GM19328 (cell line): Measurements from ENCODE around the gene ALKBH2.

Source experiments
- ATAC-seq: cut with Tn5 transposase; IDR thresholded peaks from one replicate; pipeline ENCODE4 v1.9.1; 2021; ENCODE audit warnings: mild to moderate bottlenecking, moderate library complexity; ENCODE audit not compliant: unreplicated experiment

The ALKBH2 gene

DNA sequence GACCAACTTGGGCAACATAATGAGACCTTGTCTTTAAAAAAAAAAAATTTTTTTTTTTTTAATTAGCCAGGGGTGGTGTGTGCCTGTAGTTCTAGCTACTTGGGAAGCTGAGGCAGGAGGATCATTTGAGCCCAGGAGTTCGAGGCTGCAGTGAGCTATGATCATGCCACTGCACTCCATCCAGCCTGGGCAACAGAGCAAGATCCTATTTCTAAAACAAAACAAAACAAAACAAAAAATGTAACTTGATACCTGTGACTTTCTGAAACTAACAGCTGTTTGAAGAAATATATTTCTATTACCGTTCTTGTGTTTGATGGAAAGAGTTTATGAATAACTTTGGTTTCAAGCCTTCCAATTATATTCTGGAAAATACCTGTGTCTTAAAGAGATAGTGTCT lies 21.4 kb upstream of the ALKBH2 start:
- ATAC-seq = no peak

DNA sequence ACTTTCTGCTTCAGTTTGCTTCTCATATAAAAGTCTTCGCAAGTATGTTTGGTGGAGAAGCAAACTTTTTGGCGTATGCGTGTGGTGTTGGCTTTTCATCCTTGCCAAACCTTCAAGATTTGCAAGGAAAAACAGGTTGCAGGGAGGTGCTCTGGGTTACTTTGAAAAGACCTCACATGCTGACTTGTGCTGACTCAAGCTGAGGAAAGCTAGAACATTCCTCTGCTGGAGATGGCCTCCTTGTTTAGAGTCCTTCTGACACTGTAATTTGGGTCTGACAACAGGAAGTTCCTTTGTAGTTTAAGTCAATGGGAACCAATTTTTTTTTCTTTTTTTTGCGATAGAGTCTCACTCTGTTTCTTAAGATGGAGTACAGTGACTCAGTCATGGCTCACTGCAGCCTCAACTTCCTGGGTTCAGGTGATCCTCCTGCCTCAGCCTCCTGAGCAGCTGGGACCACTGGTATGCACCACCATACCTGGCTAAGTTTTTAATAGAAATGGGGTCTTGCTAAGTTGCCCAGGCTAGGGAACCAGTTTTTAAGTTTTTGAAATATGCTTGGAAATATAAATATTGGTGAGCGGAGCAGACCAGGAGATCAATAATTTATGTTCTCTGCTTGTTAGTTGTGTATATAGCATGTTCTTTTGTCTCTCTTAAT lies 20.5 kb upstream of the ALKBH2 start:
- ATAC-seq = no peak

DNA sequence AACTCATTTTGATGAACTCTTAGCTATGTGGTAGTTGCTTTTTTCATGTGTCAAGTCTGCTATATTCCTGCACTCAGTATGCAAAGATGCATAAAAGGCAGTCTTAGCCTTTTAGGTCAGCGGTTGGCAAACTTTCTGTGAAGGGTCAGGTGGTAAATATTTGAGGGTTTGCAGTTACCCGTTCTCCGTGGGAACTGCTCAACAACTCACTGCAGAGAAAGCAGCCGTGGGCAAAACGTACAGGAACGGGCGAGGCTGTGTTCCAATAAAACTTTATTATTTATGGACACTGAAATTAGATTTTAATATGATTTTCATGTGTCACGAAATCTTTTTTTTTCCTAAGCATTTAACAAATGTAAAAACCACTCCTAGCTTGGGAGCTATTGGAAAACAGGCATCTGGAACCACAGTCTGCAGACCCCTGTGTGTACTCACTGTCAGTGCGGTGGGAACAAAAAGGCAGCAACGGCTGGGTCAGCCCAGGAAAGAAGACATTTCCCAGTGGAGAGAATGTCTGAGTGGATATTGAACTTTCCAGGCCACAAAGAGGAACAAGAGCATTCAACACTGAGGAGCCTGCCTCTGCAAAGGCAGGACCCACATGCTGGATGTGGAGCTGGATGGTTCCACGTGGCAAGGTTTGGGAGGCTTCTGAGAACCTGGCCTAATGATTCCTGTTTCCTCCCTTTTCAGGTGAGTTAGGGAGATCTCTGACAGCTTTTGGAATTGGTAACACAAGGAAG lies 19.6 kb upstream of the ALKBH2 start:
- no peak for ATAC-seq

DNA sequence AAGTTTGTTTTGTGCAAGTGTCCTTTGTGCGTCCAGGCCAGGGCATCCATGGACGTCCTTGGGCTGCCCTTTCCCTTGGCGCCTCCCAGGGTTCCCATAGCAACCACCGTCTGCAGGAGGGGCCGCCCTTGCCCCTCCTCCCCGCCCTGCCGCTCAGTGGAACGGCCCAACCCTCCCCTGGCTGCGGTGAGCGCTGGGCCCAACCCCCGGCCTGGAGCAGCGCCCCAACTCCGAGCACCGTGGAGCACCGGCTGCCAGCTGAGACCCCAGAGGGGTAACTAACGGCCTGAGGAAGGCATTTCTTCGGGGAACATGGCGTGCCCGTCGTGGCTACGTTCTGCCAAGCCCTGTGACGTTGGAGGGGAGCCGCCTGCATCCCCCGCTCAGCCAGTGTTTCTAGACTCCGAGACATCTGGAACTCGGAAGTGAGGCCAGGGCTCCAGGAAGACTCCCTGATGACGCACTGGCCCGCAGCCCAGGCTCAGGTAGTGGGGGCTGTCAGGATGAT lies 17.8 kb upstream of the ALKBH2 start:
- no peak for ATAC-seq

DNA sequence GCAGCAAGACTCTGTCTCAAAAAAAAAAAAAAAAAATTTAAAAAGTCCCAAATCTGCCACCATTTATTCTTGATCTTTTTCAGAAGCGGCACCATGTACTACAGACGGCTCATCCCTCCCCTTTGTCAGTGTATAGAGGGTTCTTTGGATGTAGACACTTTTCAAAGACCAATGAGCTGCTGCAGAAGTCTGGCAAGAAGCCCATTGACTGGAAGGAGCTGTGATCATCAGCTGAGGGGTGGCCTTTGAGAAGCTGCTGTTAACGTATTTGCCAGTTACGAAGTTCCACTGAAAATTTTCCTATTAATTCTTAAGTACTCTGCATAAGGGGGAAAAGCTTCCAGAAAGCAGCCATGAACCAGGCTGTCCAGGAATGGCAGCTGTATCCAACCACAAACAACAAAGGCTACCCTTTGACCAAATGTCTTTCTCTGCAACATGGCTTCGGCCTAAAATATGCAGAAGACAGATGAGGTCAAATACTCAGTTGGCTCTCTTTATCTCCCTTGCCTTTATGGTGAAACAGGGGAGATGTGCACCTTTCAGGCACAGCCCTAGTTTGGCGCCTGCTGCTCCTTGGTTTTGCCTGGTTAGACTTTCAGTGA lies 16.6 kb upstream of the ALKBH2 start:
- ATAC-seq = no peak

DNA sequence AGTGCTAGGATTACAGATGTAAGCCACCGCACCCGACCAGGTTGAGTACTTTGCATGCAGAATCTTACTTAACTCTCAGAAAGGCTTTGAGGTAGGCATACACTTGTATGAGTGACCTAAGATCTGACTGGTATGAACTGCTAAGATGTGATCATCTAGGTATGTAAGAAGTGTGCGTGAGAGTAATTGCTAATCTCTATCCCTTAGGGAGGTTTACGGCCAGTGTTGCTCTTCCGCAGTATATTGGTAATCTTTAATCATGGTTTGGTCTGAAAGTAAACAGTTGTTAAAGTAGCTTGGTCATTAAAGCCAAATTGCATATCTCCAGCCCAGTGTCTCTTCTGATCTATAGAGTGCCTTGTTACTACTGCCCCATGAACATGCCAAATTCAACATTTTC lies 11.9 kb upstream of the ALKBH2 start:
- no peak for ATAC-seq

DNA sequence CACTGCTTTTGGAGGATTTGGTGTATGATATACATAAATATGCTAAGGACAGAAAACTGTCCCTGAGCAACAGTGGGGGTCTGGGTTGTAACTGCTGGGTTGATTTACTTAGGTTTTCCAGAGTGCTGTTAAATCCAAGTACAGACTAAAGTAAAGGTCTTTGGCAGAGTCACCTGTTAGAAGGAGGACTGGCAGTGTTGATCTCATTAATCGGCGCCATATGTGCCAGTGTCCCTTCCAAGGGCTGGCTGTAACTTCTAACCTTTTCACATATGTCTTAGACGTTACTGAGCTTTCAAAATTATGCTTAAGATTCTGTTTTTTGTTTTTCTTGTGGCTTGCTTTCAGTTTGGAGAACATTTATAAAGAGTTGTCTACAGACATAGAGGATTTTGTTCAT lies 9.2 kb upstream of the ALKBH2 start:
- ATAC-seq = no peak

DNA sequence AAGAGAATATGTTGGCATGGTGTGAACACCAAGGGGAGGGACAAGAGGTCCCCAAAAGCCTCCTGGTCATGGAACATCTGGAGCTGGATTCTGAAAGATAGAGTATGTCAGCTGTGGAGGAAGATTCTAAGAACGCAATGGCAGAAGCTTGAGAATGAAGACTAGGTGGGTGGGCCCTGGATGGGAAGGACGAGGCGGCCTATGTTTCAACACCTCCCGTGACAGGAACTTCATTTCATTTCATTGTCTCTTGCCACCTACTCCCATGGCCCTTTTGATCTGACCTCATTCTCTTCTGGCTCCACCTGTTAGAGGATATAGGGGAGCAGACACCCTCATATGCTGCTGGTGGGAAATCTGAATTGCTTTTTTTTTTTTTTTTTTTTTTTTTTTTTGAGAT lies 7.5 kb upstream of the ALKBH2 start:
- ATAC-seq = no peak

DNA sequence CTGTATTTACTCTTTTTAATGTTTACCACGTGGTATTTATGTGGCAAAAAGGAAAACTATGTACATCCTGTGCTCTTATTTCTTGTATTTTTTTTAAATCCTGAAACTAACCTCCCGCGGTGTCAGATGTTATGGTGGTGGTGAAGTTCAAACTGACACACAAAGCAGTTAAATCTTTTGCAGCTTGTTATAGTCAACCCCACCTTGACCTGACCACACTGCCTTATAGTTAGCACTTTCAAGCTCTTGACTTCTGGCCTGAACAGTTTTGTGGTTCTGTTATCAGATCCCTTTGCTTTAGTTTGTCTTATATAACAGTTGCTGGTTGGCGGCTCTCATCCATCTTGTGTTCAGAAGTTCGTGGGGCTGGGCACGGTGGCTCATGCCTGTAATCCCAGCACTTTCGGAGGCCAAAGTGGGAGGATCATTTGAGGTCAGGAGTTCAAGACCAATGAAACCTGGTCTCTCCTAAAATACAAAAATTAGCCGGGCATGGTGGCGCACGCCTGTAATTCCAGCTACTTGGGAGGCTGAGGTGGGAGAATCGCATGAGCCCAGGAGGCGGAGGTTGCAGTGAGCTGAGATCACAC lies 6.3 kb upstream of the ALKBH2 start:
- no peak for ATAC-seq

DNA sequence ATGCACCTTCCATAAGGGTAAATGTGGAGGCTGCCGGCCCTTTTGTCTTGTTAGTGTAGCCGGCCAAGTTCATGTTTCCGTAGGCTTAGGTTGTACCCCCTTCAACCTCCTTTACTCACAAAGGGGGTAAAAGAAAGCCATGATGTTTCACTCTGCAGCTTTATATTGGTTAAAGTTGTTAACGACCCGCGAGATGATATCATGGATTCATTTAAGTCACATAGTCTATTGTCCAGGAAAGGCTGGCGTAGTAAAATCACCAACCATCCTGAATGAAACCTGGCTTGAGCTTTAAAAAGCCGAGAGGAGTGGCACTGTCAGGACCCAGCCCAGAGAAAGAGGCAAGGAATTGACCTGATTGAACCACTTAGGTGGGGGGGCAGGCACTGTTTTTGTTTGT lies 5.4 kb upstream of the ALKBH2 start:
- no peak for ATAC-seq

DNA sequence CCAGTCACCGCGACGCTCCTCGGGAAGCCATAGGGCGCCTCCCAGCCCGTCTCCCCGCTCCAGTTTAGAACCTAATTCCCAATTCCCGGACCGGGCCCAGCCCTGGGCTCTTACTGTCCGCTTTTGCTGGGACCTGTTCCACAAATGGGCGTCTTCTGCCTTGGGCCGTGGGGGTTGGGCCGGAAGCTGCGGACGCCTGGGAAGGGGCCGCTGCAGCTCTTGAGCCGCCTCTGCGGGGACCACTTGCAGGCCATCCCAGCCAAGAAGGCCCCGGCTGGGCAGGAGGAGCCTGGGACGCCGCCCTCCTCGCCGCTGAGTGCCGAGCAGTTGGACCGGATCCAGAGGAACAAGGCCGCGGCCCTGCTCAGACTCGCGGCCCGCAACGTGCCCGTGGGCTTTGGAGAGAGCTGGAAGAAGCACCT lies 4.9 kb upstream of the ALKBH2 start:
- peak; percentile 13 for ATAC-seq

DNA sequence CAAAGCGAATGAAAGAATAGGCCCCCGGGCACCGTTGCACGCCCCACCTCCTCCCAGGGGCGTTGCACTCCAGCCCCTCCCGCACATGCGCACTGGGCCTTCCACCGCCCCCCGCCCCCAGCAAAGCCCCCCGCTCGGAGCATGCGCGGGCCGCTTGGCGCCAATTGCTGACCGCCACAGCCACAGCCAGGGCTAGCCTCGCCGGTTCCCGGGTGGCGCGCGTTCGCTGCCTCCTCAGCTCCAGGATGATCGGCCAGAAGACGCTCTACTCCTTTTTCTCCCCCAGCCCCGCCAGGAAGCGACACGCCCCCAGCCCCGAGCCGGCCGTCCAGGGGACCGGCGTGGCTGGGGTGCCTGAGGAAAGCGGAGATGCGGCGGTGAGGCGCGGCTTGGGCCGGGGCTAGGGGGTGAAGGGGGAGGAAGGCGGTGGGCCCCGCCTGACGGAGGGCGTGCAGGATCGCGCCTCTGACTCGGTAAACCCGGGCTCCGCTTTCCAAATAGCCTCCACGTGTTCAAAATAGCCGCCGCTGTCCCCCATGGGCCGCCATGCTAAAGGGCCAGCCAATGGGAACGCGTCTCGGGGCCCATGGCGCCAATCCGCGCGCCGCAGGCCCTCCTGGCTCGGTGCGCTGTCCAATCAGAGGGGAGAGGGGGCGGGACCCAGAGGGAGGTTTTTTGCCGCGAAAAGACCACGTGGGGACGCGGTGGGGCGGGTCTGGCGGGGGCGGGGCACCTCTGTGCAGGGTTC lies 4.3 kb upstream of the ALKBH2 start, which contains the start of gene UNG:
TSS of gene UNG (plus strand) at position 163 of the 748 bp plus-strand sequence. CDS start at position 246, 83 bp downstream.
- peak; percentile 88 for ATAC-seq

DNA sequence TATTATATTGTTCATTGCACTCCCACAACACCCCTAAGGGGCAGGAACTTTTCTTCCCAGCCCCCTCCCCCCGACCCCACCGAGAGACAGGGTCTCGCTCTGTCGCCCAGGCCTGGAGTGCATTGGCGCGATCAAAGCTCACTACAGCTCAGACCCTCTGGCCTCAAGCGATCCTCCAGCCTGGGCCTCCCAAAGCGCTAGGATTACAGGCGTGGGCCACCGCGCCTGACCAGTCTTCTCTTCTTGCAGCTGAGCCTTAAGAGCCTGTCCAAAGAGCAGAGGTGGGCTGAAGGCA lies 3.8 kb upstream of the ALKBH2 start:
- no peak for ATAC-seq

DNA sequence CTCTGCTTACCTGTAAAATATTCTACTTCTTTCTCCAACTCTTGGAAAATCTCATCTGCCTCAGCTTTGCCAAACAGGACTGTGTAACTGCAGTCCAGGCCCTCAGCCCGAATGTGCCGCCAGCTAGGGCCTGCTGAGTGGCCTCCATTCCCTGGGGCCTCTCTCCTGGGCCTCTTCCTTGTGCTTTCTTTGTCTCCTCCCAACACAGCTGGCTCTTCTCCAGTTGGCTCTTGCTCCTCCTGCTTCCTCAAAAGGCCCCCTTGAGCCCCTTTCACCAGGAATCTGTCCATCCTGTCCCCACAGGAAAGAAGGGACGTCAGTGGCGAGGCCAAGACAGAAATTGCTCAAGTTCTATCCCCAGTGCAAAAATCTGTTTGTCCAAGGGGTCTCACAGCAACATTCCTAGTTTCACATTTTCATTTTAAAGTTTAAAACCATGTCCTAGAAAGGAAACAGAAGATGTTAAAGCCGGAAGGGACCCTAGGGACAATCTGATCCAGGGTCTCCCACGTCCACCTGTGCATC lies 713 bp downstream of the ALKBH2 start:
- ATAC-seq = no peak

DNA sequence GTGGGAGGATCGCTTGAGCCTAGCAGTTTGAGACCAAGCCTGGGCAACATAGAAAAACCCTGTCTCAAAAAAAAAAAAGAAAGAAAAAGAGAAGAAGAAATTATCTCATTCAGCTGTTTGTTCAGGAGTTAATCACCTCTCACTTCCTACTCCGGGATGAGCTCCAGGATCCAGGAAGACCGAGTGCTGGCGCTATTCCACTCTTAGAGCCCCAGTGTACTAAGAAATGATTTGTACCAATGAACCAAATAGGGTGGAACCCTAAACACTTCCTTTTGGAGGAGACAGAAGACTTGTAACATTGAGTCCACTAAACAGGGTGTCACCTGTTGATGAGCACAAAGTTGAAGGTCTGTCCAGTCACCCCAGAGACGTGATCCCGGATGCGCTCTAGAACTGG lies 3.6 kb downstream of the ALKBH2 start:
- ATAC-seq = no peak

DNA sequence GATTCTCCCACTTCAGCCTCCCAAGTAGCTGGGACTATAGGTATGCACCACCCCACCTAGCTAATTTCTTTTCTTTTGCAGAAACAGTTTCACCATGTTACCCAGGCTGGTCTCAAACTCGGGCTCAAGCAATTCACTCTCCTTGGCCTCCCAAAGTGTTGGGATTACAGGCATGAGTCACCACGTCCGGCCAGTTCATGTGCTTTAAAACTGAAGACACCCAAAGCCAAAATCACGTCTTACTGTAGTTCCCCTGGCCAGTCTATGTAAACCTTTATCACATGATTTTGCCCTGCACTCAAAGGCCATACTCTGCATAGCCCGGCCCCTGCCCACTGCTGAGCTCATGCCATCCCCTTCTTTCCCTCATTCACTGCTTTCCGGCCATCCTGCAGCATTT lies 4.5 kb downstream of the ALKBH2 start:
- no peak for ATAC-seq

DNA sequence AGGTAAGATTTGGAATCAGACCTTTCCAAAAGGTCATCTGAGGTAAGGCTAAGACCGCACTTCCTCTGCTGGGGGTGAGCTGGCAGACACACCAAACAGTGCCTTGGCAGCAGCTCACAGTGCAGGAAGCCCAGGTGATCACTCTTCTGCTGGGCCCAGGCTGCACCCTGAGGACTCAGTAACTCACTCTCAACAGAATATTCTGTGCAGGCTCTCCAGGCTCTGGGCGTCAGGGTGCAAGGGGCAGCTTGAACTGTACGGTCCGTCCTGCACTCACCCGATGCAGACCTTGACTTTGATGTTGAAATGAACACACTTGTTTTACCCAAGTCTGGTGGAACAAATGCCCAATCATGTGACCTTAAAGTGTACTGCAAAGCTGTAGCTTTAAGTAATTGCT lies 6.0 kb downstream of the ALKBH2 start:
- no peak for ATAC-seq

DNA sequence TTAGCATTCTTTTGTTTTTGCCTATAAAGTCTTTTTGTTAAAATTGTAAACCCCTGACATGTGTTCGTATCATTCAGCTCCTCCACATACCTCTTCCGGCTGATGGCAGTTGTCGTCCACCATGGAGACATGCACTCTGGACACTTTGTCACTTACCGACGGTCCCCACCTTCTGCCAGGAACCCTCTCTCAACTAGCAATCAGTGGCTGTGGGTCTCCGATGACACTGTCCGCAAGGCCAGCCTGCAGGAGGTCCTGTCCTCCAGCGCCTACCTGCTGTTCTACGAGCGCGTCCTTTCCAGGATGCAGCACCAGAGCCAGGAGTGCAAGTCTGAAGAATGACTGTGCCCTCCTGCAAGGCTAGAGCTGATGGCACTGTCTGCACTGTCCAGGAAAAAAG lies 7.7 kb downstream of the ALKBH2 start:
- ATAC-seq = no peak

DNA sequence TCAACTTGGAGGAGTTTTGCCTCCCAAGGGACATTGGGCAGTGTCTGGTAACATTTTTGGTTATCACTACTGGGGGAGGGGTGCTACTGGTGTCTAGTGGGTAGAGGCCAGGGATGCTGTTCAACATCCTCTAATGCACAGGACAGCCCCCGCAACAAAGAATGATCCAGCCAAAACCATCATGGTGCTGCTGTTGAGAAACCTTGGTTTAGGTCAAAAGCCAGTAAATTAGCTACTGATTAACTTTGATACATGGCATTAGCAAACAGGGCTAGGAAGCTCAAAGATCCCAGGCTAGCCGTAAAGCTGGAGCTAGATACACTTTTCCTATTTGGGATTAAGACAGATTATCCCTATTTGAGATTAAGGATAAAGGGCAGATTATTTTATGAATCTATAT lies 8.8 kb downstream of the ALKBH2 start:
- ATAC-seq = no peak

DNA sequence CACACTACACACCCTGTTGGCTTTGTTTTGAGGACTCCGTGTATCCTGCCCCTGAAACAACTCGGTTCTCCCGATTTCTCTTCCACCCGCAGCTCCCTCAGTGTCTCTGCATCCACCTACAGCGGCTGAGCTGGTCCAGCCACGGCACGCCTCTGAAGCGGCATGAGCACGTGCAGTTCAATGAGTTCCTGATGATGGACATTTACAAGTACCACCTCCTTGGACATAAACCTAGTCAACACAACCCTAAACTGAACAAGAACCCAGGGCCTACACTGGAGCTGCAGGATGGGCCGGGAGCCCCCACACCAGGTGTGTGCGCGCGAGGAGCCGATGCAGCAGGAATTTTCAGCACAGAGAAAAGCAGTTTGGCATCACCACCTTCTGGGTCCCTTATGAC lies 10.5 kb downstream of the ALKBH2 start:
- no peak for ATAC-seq

DNA sequence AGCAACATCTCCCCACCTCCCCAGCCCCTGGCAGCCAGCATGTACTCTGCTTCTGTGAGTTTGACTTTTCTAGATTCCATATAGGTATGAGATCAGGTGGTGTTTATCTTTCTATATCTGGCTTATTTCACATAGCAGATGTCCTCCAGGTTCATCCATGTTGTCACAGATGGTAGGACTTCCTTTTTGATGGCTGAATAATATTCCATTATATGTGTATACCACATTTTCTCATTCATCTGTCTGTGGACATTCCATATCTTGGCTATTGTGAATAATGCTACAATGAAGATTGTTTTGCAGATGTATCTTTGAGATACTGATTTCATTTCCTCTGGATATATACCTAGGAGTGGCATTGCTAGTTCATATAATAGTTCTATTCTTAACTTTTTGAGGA lies 18.4 kb downstream of the ALKBH2 start:
- no peak for ATAC-seq
